Naive thymus-derived CD4-positive, alpha-beta T cell (primary cell): ENCODE data around the gene ZNF652. TPM values are rescaled to one million over a fixed set of nuclear protein-coding genes. Genes with fewer than 3 reads are reported as not detected.

Experiments used
- ATAC-seq: fragments of 150-1000 bp; cut with Tn5 transposase; 2 replicates; pipeline ENCODE4 v1.10.0; 2021; ENCODE audit warnings: mild to moderate bottlenecking, moderate library complexity
- CTCF ChIA-PET: fragments of 350-600 bp; sonication (Branson Sonifier 250); formaldehyde crosslinking; loops from one replicate; lab custom pipeline; 2021; ENCODE audit warnings: antibody characterized with exemption; lab: Charles Lee
- POLR2A ChIA-PET: fragments of 350-600 bp; sonication (Branson Sonifier 250); formaldehyde crosslinking; loops from one replicate; lab custom pipeline; 2021; ENCODE audit warnings: antibody characterized with exemption, inconsistent platforms; lab: Charles Lee
- DNase-seq, 9 donors: peaks; one replicate each; pipeline versions ENCODE4 v3.0.0 to v3.0.0-alpha.2; 2020 to 2022; ENCODE audit warnings: mixed read lengths in 1 of 9
- H3K27ac ChIP-seq: one replicate; pipeline ENCODE4 v1.7.0; 2013; ENCODE audit warnings: mild to moderate bottlenecking, low read depth, low read length, moderate library complexity
- H3K27me3 ChIP-seq, 2 donors: one replicate each; pipeline ENCODE4 v1.7.0; 2013; ENCODE audit warnings: low read length in 2 of 2, mild to moderate bottlenecking in 2 of 2, moderate library complexity in 2 of 2; ENCODE audit not compliant: control insufficient read depth in 2 of 2, insufficient read depth in 2 of 2
- H3K36me3 ChIP-seq, 3 experiments: 1 replicate in 2 of 3; 2 replicates in 1 of 3; pipeline ENCODE4 v1.7.0; 2013; ENCODE audit warnings: low read length in 3 of 3, mild to moderate bottlenecking in 3 of 3, moderate library complexity in 1 of 3; ENCODE audit not compliant: insufficient read depth in 3 of 3, control insufficient read depth in 2 of 3
- H3K4me1 ChIP-seq, 2 donors: one replicate each; pipeline ENCODE4 v1.7.0; 2013; ENCODE audit warnings: low read length in 2 of 2, mild to moderate bottlenecking in 2 of 2, moderate library complexity in 1 of 2; ENCODE audit not compliant: control insufficient read depth in 2 of 2, insufficient read depth in 2 of 2
- H3K4me3 ChIP-seq: 2 replicates; pipeline ENCODE4 v1.7.0; 2013; ENCODE audit warnings: mild to moderate bottlenecking, low read length
- H3K9me3 ChIP-seq, 3 experiments: 1 replicate in 2 of 3; 2 replicates in 1 of 3; pipeline ENCODE4 v1.7.0; 2013; ENCODE audit warnings: low read length in 3 of 3; ENCODE audit not compliant: control insufficient read depth in 2 of 3
- H3K27ac Mint-ChIP-seq, 9 donors: one replicate each; pipeline ENCODE4 v1.8.0; 2020 to 2022; ENCODE audit warnings: mixed read lengths in 9 of 9, mild to moderate bottlenecking in 8 of 9, moderate library complexity in 5 of 9, inconsistent platforms in 2 of 9
- H3K27me3 Mint-ChIP-seq, 5 donors: one replicate each; pipeline ENCODE4 v1.8.0; 2021 to 2022; ENCODE audit warnings: mixed read lengths in 5 of 5, mild to moderate bottlenecking in 1 of 5
- H3K36me3 Mint-ChIP-seq, 5 donors: one replicate each; pipeline ENCODE4 v1.8.0; 2020 to 2022; ENCODE audit warnings: mixed read lengths in 5 of 5, mild to moderate bottlenecking in 3 of 5, inconsistent platforms in 1 of 5
- H3K4me1 Mint-ChIP-seq, 7 donors: one replicate each; pipeline ENCODE4 v1.8.0; 2020 to 2022; ENCODE audit warnings: mixed read lengths in 7 of 7, mild to moderate bottlenecking in 3 of 7, inconsistent platforms in 1 of 7
- H3K4me3 Mint-ChIP-seq, 10 donors: one replicate each; pipeline ENCODE4 v1.8.0; 2020 to 2022; ENCODE audit warnings: mild to moderate bottlenecking in 10 of 10, mixed read lengths in 10 of 10, moderate library complexity in 6 of 10, inconsistent platforms in 2 of 10
- H3K9me3 Mint-ChIP-seq, 11 donors: one replicate each; pipeline ENCODE4 v1.8.0; 2020 to 2022; ENCODE audit warnings: mixed read lengths in 11 of 11, mild to moderate bottlenecking in 4 of 11, inconsistent platforms in 1 of 11, moderate library complexity in 1 of 11
- intact Hi-C, 2 donors: fragments of 100-400 bp; cut with micrococcal nuclease; formaldehyde crosslinking; loops; one replicate each; pipeline ENCODE4 v1.15.1; 2023
- polyA plus RNA-seq, 2 donors: library from polyadenylated mRNA; unstranded; fragments of 300-500 nt; fragmentation: Illumina TruSeq; gene quantifications; one replicate each; pipeline ENCODE4 v1.2.3, GENCODE V29; 2021
- total RNA-seq, 6 experiments: library from RNA in 5 of 6; stranded (reverse) in 5 of 6; gene quantifications; 1 replicate in 5 of 6; 2 replicates in 1 of 6; pipeline ENCODE4 v1.2.3 and lab custom pipeline; 2021 to 2026

The ZNF652 gene
- total RNA-seq, result 10 to 100 TPM; 33.8 to 64.4 (median 49.9) TPM
- 10 to 100 TPM; 19.3 to 20.3 TPM for polyA plus RNA-seq
- 75.6 reads per million, percentile 79 among the genes with 10 or more reads in this experiment for total RNA-seq (lab: John Stamatoyannopoulos, UW)

DNA sequence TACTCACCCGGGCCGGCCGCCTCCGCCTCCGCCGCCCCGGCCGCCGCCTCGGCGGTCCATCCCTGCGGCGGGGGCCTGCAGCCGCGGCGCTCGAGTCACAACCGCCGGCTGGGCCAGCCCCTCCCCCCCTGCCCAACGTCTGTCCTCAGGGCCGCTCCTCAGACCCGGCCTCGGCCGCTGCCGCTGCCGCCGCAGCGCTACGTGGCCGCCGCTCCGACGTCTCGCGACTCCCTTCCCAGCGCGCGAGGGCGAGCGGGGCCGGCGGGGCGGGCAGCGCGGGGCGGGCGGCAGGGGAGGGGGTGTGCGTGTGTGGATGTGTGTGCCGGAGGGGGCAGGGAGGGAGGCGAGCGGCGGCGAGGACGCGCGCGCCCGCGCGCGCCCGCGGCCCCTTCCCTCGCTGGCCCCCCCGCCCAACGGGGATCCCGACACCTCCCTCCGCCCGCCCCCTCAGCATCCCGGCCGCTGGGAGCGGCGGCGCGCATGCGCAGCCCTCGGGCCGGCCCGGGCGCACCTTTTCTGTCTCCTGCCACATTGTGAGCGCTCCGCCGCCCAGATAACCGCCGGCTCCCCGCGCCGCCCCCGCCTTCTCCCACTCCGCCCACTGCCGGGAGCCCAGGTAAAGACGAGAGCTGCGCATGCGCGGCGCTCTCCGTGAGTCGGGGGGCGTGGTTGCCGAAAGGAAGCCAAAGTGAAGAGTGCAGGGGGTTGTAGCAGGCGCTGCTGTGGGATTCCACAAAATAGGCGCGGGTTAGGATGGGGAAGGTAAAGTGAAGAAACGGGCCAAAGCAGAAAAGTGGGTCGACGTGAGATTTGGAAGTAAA is at the start of gene ZNF652:
TSS of gene ZNF652 (minus strand) at position 349 of the 821 bp plus-strand sequence. CDS start 44,525 bp downstream, outside the sequence.
- Mint-ChIP-seq H3K27ac (peak within 1 kb of the TSS; percentile 92 to 97 (median 97)), H3K4me1 (peaks cover 48 to 58% (median 53%) of the 10 kb centered on the region in 7 donors), H3K27me3 (no peaks in the 10 kb centered on the region), H3K4me3 (peak within 1 kb of the TSS; percentile 88 to 99 (median 96)), H3K9me3 (peaks cover 0 to 3% (median 0%) of the 10 kb centered on the region in 11 donors), H3K36me3 (peaks cover 0 to 9% (median 0%) of the 10 kb centered on the region in 5 donors)
- Histone ChIP-seq H3K4me3 (peak within 1 kb of the TSS; percentile 67), H3K4me1 (peaks cover 26 to 33% of the 10 kb centered on the region in 2 donors), H3K36me3 (peaks cover 0 to 3% (median 0%) of the 10 kb centered on the region in 3 experiments), H3K27me3 (no peaks in the 10 kb centered on the region), H3K27ac (peak within 1 kb of the TSS; percentile 71), H3K9me3 (no peaks in the 10 kb centered on the region)
- POLR2A ChIA-PET, result interaction anchor here (0.5 to 5.9 kb wide), 21 partner anchors 10 to 1321 kb away, joined by 3 to 57 read pairs (median 4); partner anchors contain the start of gene PHB1
- CTCF ChIA-PET, result interaction anchor here (0.6 to 3.0 kb wide), 10 partner anchors 7 to 1108 kb away, joined by 3 to 13 read pairs (median 4); no protein-coding TSS in a partner anchor
- DNase-seq, result peak; percentile 86 to 98 (median 97)
- intact Hi-C loops, result loop anchor here (1.0 to 5.0 kb wide), 15 partner anchors 20 to 1505 kb away; partner anchors contain the start of genes PHB1 (in 2 of the 2), ATP5MC1 (in 1 of the 2), CBX1 (in 1 of the 2) and PHOSPHO1 (in 1 of the 2)
- ATAC-seq, result peak; percentile 81

- ChIA-PET POLR2A (interaction anchor here (1.9 kb wide), 1 partner anchor 147 kb away, joined by 5 read pairs; no protein-coding TSS in a partner anchor), CTCF (interaction anchor here (0.7 to 4.6 kb wide), 6 partner anchors 88 to 409 kb away, joined by 3 to 40 read pairs (median 6); no protein-coding TSS in a partner anchor)
- Mint-ChIP-seq H3K4me3 (peak overlapping the region in 1 of 10 donors; percentile 56), H3K27ac (no peak overlapping the region), H3K4me1 (peaks cover 15 to 35% (median 30%) of the 10 kb centered on the region in 7 donors), H3K9me3 (no peaks in the 10 kb centered on the region), H3K36me3 (peaks cover 13 to 66% (median 43%) of the 10 kb centered on the region in 5 donors), H3K27me3 (no peaks in the 10 kb centered on the region)
- DNase-seq (no peak), ATAC-seq (no peak)
- no peak overlapping the region for H3K4me3 ChIP-seq
- H3K4me1 ChIP-seq, result peaks cover 6 to 19% of the 10 kb centered on the region in 2 donors
- no peak overlapping the region for H3K27ac ChIP-seq
- intact Hi-C loops, result no loop called here
- no peaks in the 10 kb centered on the region for H3K9me3 ChIP-seq
- no peaks in the 10 kb centered on the region for H3K27me3 ChIP-seq
- H3K36me3 ChIP-seq, result peaks cover 14 to 84% (median 23%) of the 10 kb centered on the region in 3 experiments
Measured at GRCh38 chr17:49409066-49409465, 47.0 kb upstream of the ZNF652 start.

DNA sequence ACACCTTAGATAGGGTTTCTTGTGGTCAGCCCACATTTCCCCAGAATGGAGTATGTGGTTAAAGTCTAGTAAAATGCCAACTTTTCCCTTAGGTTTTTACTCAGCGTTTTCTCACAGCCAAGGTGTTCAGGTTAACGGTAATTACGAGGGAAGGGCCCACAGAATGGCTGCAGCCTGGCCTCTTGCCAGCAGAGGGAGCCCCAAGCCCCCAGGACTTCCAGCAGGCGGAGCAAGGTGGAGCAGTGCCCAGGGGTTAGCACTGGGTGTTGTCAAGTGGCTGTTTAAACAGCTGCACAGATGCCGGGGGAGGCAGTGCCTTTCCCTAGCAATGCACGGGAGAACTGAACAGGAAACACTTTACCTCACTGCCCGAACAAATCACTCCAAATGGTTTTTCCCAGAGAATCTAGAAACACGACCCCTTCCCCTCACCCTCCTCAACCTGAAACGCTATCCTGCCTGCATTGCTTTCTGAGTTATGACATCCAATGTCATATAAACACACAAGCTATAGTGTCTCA is 46.0 kb upstream of the ZNF652 start:
- Histone ChIP-seq H3K4me3 (no peak overlapping the region), H3K27me3 (no peaks in the 10 kb centered on the region), H3K27ac (no peak overlapping the region), H3K9me3 (no peaks in the 10 kb centered on the region), H3K4me1 (peaks cover 0 to 20% of the 10 kb centered on the region in 2 donors), H3K36me3 (peaks cover 14 to 92% (median 23%) of the 10 kb centered on the region in 3 experiments)
- intact Hi-C loops, result loop anchor here (1.0 kb wide), 1 partner anchor 148 kb away; no protein-coding TSS in a partner anchor
- Mint-ChIP-seq H3K4me3 (no peak overlapping the region), H3K9me3 (no peaks in the 10 kb centered on the region), H3K27ac (peak overlapping the region in 4 of 9 donors; percentile 12 to 66 (median 50)), H3K36me3 (peaks cover 16 to 74% (median 45%) of the 10 kb centered on the region in 5 donors), H3K27me3 (no peaks in the 10 kb centered on the region), H3K4me1 (peaks cover 17 to 36% (median 31%) of the 10 kb centered on the region in 7 donors)
- peak; percentile 67 to 85 (median 81) for DNase-seq
- ChIA-PET POLR2A (interaction anchor here (1.0 to 1.9 kb wide), 4 partner anchors 11 to 148 kb away, joined by 3 to 7 read pairs (median 5); no protein-coding TSS in a partner anchor), CTCF (interaction anchor here (0.5 to 3.2 kb wide), 10 partner anchors 11 to 216 kb away, joined by 3 to 40 read pairs (median 3); no protein-coding TSS in a partner anchor)
- ATAC-seq, result peak; percentile 98

GRCh38 chr17:49407086-49407485 is 45.0 kb upstream of the ZNF652 start:
- intact Hi-C loops, result no loop called here
- Histone ChIP-seq H3K4me3 (no peak overlapping the region), H3K27me3 (no peaks in the 10 kb centered on the region), H3K36me3 (peaks cover 14 to 92% (median 23%) of the 10 kb centered on the region in 3 experiments), H3K9me3 (no peaks in the 10 kb centered on the region), H3K27ac (no peak overlapping the region), H3K4me1 (peaks cover 0 to 20% of the 10 kb centered on the region in 2 donors)
- H3K27ac Mint-ChIP-seq, result no peak overlapping the region
- no peak overlapping the region for H3K4me3 Mint-ChIP-seq
- peaks cover 16 to 77% (median 46%) of the 10 kb centered on the region in 5 donors for H3K36me3 Mint-ChIP-seq
- POLR2A ChIA-PET, result interaction anchor here (1.0 to 1.9 kb wide), 4 partner anchors 10 to 149 kb away, joined by 3 to 7 read pairs (median 5); no protein-coding TSS in a partner anchor
- H3K9me3 Mint-ChIP-seq, result no peaks in the 10 kb centered on the region
- DNase-seq (no peak), ATAC-seq (no peak)
- H3K4me1 Mint-ChIP-seq, result peaks cover 17 to 35% (median 31%) of the 10 kb centered on the region in 7 donors
- no peaks in the 10 kb centered on the region for H3K27me3 Mint-ChIP-seq
- CTCF ChIA-PET, result interaction anchor here (0.7 to 3.2 kb wide), 6 partner anchors 11 to 595 kb away, joined by 3 to 40 read pairs (median 3); no protein-coding TSS in a partner anchor

DNA sequence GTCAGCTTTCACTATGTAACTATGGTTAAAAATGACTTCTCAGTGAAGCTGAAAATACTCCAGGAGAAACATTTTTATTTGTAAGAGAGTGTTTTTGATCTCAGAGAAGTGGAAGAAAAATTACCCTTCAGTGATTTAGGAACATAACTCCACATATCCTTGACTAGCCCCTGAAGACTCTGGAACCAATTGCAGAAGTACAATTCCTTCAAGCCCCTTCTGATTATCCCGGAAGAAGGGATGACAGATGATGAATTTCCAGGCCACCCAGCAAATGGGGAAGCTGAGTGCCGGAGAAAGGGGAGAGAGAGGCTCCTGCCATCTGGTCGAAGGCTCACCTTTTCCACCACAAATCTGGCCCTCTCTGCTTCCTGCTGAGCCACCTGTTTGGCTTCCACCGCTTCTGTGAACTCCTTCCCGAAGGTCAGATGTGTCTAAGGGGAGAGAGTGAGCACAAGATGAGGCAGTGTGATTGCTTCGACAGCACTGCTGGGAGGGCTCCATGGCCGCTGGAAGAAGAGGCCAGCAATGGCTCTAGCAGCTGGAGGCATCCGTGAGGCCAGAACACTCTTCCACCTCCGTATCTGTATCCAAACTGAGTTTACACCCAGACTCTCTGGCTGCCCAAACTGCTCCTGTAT is 44.5 kb upstream of the ZNF652 start:
- H3K36me3 ChIP-seq, result peaks cover 14 to 92% (median 19%) of the 10 kb centered on the region in 3 experiments
- Mint-ChIP-seq H3K36me3 (peaks cover 16 to 71% (median 41%) of the 10 kb centered on the region in 5 donors), H3K4me3 (no peak overlapping the region), H3K4me1 (peaks cover 16 to 33% (median 26%) of the 10 kb centered on the region in 7 donors), H3K9me3 (no peaks in the 10 kb centered on the region), H3K27me3 (no peaks in the 10 kb centered on the region), H3K27ac (no peak overlapping the region)
- no peaks in the 10 kb centered on the region for H3K9me3 ChIP-seq
- H3K4me3 ChIP-seq, result no peak overlapping the region
- no peak for DNase-seq
- no peak for ATAC-seq
- intact Hi-C loops, result no loop called here
- ChIA-PET POLR2A (interaction anchor here (1.2 to 1.4 kb wide), 2 partner anchors 45 to 110 kb away, joined by 3 to 5 read pairs; no protein-coding TSS in a partner anchor), CTCF (interaction anchor here (0.7 to 3.2 kb wide), 5 partner anchors 10 to 595 kb away, joined by 3 to 40 read pairs (median 3); no protein-coding TSS in a partner anchor)
- peaks cover 0 to 20% of the 10 kb centered on the region in 2 donors for H3K4me1 ChIP-seq
- H3K27me3 ChIP-seq, result no peaks in the 10 kb centered on the region
- no peak overlapping the region for H3K27ac ChIP-seq
